ENCODE measurements around the gene SLC9A9.
A peak's percentile ranks its signal among the peaks of the same experiment; 100 is the strongest.

Gene SLC9A9

DNA sequence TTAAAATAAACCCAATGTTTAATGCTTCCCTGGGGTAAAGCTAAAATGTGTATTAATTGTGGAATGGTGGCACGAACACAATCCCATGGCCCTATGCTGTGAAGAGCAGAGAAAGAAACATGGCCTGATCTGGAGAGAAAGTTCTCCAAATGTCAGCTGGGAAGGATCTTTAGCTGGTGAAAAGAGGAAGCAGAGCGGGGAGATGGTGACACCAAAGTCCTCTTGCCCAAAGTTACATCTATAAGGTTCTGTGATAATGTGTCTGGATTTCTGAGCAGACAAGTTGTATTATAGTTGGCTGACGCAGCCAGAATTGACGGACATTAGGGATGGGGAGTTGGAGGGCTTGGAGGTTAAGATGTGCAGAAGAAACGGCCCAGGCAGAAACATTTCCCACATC lies 532.5 kb downstream of the SLC9A9 start:
- no peak for DNase-seq (ENCODE audit: low spot score)

DNA sequence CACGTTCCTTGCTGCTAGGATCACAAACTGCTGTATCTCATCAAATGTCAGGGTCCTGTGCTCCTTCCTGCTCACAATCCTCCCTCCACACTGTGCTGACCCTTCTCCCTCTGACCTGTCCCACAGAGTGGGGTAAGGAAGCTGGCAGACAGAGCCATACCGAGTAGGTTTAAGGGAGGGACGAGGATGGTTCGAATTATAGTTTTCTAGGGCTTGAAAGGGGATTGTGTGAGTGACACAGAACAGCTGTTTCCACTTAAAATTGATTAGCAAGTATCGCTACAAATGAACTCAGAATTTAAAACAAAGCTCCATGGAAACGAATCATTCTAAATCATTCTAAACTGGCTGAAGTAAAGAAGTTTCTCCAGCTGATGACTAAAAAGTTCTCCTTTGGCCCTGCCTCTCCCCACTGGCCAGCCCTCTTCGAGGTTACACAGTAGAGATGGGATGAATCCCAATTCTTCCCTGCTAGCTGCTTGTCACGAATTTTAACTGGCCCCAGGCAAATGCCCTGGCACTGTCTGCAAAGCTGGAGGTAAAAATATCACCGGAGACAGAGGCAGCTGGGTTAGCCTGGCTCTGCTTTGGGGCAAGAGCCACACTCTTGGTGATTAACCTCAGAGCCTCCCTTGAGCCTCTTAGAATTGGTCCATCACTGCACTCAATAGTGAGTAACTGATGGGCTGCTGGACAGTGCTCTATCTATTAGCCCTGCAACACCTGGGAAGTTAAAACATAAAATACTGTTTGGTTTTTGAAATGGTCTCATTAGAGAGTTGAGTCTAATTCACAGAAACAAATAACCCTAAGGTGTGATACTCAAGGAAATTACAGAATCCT lies 533.8 kb downstream of the SLC9A9 start:
- no peak for DNase-seq (ENCODE audit: low spot score)

DNA sequence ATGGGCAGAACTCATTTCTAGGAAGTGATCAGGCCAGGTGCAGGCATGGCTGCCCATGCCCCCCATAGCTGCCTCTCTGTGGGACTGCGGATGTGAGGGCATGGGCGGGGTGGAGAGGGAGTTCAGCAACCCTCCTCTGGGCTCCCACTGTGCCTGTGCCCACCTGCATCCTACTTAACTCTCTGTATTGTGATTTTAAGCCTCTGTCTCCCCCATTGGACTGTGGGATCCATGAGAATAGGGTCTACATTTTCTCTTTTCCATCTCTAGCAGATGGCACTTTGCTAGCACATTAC lies 534.4 kb downstream of the SLC9A9 start:
- no peak for DNase-seq (ENCODE audit: low spot score)

DNA sequence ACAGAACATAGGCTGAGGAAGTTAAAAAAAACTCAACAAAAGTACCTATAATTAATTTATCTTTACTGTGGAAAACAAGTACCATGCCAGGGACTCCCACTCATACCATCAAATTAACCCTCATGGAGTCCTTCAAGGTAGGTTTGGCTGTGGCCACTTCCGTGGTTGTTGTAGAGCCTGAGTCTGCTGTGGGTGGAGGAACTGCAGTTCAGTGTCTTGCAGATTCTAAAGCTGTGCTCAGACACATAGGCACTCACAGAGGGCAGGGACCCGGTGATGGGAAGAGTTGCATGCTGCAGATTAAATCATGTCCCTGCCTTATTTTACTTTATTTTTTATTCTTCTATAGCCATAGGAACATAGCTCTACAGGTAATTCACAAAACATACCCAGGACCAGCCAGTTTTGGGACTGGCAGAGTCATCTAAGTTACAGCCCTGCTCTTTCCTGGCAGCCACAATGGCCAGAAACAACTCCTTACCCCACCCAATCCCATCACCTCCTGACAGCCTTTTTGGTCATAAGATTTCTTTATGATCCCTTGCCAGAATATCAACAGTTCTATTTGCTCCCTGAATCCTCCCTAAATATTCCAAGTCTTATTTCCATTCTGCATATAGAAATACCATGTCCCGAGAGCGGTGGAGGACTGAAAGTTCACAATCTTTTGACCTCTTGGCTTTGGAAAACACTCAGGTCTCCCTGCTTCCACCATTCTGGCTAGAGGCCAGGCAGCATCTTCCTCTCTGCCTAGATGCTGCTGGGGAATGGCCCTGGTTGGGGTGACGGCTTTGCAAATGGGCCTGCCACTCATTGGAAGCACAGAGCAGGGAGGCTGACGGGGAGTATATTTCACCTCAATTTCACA lies 535.0 kb downstream of the SLC9A9 start:
- no peak for DNase-seq (ENCODE audit: low spot score)

DNA sequence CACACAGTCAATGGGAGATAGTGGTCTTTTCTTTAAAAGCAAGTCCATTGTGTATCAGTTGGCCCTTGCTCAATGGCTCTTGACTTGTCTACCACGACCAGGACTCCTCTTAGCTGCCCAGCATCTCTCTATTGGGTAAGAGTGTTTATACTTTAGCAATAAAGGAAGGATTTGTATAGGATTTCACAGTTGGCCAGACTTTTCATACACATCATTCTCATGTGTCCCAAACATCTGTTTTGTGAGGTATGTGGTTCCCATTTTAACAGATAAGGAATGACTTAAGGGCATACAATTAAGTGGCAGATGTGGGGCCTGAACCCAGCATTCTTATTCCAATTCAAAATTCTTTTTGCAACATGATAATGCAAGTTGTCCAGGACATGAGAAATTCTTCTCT lies 537.2 kb downstream of the SLC9A9 start:
- no peak for DNase-seq (ENCODE audit: low spot score)

DNA sequence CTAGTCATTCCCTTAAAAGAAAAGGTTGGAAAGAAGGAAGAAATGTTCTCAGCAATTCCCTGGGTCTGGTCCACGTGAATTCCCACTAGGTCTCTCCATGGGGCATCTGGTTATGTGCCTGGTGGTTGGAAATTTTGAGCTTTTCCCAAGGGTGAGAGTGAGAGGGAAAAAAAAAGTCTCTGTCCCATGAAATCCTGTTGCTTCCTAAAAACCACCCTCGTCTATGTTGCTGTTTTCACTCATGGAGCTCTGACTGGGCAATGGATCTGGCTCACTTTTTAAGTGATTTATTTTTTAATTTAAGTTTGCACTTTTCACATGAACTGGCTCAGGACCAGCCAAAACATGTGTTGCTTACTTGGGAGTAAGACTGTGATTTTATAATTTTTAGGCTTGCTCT lies 538.6 kb downstream of the SLC9A9 start:
- no peak for DNase-seq (ENCODE audit: low spot score)

DNA sequence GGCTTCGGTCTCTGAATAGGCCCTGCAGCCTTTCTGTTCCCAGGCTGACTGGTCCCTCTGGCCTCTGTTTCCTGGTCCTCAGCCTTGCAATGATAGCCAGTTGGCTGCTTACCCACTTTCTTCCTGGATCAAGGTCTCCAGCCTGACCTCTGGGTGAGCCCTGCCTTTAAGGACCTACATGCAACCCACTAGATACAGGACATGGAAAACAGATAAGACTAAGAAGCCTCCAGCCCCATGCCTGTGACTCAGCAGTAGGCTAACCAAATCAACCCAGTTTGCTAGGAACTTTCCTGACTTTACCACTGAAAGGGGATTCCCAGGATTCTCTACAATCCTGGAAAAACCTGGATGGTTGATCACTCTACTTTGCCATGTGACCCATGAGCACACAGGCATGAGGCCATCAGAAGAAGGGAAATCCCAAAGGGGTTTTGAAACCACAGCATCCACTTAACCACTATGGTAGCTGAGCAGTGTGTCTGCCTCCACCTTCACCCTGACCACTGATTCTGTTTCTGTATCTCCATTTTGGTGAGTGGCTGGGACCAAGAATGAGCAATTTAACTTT lies 540.6 kb downstream of the SLC9A9 start:
- DNase-seq (ENCODE audit: low spot score), result no peak

DNA sequence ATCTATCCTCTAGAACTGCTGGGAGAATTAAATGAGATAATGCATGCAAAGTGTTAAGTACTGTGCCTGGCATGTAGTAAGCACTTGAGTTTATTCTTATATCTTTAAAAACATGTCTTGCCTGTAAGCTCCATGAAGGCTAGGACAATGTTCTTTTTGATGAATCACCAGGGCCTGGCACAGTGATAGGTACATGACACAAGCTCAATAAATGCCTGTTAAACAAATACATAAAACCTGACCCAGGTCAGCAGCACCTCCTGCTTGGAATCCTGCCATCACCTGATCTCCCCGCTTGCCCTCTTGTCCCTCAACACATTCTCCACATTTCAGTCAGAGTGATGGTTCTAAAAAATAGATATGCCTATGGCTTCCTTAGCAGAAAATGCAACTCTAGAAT lies 541.9 kb downstream of the SLC9A9 start:
- no peak for DNase-seq (ENCODE audit: low spot score)

DNA sequence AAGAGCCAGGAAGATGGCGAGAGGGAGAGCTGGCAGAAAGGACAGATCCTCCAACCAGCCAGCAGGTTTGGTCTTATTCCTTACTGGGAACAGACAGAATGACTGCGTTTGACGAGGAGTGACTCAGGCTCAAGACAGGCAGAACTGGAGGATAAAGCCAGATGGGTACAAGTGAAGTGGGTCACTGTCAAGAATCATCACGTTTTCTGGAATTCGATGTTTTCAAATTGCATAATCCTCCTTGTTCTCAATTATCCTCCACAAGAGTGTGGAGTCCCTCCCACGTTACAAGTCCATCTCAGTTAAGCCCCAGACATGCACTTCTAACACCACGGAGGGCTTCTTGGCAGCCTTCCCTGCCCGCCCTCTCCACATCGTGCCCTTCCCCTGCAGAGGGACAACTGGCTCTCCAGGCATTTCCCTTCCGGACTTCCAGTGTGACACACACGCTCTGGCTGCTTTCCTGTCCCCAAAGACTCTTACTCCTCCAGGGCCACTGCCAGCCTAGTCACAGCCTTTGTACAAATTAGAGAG lies 545.6 kb downstream of the SLC9A9 start:
- no peak for DNase-seq (ENCODE audit: low spot score)

DNA sequence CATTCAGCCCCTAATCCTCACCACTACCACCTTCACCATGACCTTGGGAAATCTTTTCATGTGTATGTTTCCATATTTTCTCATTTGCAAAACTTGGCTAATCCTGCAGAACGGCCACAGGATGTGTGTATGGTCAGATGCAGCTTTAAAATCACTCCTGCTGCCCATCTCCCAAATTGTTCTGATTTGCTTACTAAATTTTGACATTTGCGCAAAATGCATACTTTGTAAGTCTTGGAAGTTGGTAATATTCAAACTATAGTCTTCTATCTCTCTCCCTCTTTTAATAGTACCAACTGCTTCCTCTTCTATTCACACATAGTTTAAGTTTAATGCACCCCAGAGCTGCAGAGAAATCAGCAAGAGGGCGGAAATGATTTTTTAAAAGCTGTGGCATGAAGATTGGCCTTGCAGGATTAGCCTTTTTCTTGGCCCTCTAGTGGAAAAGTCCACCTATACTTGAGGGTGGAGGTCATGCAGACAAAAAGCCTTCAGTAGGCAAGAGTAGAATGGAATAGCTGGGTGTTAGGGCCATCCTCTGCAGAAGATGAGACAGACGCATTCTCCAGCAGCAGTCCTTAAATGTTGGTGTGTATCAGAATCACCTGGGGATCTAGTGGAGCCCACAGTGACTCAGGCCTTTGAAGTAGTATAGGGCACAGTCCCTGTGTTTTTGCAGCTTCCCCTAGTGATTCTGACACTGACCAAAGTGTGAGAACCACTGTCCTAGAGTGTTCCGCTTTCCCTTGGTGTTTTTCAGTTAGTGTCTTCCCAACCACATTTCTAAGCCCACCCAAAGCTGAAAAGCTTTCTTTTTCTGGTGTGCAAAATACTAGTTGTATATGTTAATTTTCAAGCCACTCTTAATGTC lies 547.0 kb downstream of the SLC9A9 start:
- DNase-seq (ENCODE audit: low spot score), result no peak

DNA sequence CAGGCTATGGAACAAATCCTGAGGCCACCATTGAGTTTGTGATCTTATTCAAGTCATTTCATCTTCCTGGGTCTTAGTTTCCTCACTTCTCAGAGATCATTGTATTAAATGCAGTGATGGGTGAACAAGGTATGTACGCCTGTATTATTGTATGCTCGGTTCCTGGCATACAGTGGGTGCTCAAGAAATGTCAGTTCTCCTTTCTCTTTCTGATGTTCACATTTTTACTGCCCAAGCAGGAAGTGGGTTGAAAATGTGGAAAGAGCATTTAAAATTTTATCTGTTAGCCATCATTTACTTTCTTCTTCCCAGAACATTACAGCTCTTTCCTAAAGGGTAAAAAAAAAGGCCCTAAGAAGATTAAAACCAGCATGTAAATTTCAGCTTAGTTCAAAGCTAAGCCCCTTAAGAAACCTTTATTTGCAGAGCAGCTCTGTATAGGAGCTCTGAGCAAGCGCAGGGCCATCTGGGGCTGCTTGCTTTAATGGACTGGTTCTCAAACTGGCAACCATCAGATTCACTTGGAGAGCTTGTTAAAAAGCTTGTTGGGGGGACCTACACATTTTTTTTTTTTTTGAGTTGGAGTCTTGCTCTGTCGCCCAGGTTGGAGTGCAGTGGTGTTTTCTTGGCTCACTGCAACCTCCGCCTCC lies 549.3 kb downstream of the SLC9A9 start:
- DNase-seq (ENCODE audit: low spot score), result peak; percentile 73

DNA sequence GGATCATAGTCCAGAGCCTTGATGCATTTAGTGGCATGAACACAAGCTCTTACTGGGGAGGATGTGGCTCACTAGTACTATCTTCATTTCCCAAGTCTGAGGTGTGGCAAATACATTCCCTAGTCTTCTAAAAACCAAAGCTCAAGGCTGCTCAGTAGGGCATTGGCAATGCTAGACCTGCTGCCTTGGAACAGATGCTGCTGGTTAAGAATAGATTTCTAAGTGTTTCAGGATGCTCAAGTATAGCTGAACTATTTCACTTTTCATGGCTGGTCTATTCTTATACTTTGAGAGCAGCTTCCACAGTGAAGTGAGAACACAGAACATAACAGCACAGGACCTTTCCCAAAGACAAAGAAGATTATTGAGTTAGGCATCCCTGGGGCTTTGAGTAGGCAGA lies 549.9 kb downstream of the SLC9A9 start:
- no peak for DNase-seq (ENCODE audit: low spot score)

DNA sequence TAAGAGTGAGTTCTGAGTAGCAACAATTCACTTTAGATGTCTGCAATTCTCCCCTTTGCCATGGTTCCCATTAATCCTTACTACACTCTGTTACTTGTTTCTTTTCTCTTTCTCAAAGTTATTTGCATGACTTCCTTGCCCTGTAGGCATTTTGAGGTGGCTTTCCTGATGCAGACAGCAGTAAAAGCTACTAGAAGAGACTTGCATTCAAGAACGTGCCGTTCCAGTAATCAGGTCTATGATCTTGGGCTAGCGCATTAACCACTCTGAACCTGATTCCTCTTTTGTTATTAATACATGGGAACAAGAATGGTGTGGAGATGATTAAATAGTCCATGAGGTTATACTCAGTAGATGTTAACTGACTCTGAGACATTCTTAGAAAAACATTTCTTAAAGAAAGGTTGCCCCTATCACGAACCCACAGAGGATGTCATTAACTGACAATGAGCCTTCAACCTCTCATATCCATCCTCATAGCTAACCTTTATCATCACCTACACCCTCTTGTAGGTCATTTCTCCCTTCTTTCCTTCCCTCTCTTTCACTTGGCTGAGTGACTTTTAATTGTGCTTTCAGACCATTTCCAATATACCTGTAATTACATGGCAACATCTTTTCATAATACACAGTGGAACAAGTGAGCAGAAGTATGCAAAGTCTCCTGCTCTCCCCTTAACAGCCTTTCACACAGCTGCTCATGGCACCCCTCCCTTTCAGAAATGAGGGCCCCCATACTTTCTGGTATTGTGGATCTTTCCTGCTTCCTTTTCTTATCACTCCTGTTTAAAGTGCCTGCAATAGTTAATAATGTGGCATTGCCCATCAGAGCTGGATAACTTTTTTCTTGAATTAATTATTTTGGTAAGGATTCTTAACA lies 552.8 kb downstream of the SLC9A9 start:
- DNase-seq (ENCODE audit: low spot score), result no peak

DNA sequence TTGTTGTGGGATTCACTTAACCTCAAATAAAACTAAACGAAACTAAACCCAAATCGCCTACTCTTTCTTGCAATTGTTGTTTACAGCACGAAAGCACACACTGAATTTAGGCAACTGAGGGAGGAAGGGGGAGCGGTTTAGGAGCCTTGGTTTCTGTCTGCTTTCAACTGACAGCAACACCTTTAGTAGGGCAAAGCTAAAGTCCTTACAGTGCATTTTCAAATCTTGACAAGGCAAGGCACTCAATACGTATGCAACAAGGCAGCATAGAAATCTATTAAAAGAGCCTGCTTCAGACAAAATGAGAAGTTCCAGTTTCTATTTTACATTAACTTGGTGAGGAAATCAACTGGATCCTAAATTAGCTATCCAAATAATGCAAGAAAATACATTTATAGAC lies 554.1 kb downstream of the SLC9A9 start:
- no peak for DNase-seq (ENCODE audit: low spot score)

DNA sequence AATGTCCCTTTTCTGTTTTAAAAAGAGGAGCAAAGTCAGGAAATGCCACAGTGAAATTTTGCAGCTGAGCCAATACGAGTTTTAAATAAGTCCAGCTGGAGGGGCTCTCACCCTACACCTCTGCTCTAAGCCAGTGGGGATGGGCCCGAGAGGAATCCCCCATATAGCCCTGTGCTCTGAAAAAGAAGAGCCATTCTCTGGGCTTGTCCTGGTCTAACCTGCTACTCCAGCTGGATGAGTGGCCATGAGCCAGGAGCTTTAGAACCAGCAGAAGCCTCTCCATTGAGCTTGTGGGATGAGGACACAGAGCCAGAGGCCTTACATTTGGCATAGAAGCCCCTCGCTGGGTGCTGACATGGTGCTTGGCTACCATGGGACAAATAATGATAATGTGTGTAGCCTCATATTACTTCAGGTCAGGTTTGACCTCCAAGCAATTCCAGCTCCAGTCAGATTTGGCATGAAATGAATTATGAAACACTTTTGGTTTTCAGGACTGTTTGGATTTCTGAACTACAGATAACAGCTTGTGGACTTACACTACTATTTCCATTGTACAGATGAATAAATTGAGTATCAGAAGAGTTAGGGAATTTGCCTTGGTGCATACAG lies 556.3 kb downstream of the SLC9A9 start:
- no peak for DNase-seq (ENCODE audit: low spot score)

DNA sequence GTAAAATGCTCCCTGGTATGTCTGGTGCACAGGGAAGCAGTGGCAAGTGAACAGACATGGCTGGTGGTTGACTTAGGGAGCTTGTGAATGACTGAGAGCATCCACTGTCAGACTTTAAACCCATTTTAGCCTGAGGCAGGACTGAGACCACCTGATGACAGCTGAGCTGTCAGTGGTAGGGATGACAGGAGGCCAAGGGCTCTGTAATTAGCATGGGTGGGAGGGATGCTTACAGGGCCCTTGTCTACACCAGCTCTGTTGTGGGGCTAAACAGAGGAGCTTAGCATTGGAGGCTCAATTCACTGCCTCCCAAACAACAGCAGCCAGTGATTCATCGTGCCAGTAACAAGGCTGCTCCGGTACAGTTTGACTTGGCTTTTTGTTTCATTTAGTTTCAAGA lies 559.3 kb downstream of the SLC9A9 start:
- DNase-seq (ENCODE audit: low spot score), result no peak

DNA sequence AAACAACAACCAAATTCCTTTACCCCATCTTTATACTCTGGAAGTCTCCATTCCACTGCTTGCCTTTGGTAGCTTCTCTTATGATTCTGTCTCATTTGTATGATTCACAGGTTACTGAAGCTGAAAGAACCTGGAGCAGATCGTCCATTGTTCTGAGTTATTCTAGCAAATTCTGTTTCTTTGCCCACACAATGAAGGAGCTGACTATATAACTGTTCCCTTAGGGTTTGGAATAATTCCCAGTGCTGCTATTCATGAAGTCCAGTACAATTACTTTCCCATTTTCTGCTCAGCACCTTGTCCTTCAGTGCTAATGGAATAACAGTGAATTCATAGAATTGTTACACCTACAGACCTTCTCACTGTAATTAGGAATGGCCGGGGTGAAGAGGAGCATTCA lies 560.9 kb downstream of the SLC9A9 start:
- DNase-seq (ENCODE audit: low spot score), result no peak

DNA sequence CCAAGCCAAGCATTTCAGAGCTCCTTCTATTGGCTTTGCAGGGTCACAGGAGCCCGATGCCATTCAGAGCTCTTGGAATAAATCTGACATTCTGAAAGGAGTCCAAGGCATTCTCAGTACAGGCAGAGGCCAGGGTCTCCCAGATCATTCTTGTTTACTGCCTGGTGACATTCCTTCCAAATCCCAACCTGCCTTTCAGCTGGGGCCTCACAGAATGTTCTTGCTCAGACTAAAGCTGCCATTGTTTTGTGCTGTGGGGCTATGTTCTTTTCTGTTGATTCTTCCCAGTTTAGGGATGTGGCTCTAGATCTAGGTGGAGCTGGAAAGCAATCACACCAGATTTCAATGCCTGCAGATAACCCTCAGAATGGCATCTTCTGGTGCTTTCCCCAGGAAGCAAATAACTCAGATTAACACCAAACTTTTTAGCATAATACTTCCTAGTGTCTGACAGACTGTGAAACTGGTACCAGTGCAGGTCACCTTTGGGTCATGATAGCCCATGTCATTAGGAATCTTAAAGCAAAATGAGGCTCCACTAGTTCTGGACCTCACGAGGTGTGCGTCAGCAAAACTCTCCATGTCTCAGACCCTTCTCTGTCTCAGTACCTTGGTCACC lies 561.8 kb downstream of the SLC9A9 start:
- no peak for DNase-seq (ENCODE audit: low spot score)

DNA sequence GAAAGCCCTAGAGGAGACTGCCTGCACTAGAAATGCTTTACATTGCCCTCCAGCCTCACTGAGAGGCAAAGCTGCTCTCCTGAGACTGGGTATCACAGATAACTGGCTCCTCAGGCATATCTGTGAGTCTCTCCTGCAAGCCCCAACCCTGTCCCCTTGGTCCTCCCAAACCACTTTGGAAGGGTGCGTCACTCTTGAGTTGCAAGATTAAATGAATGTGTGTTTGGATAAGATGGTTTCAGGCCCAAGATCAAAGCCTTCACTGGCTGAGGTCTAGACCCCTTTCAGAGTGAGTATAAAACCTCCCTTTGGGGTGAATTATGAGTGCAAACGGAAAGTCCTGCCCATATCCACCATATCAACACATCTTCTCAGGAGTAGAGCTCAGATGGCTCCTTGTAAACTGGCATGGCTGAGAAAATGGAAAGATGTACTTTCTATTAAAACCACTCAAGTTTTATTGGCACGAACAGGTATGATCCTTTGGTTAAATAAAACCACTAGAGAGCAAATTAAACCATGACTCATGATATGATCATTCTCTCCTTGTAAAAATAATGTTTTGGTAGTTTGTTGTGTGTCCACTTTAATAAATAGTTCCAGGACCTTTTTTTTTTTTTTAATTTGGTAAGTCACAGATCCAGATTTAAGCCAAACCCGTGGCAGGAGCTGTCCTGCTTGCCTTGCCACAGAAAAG lies 564.7 kb downstream of the SLC9A9 start:
- no peak for DNase-seq (ENCODE audit: low spot score)
